HFFc6 (cell line): ENCODE results near the gene NUBPL. TPM values are rescaled to one million over a fixed set of nuclear protein-coding genes. Genes with fewer than 3 reads are reported as not detected.

Experiments
- DNase-seq: peaks from one replicate; pipeline ENCODE4 v3.0.0-alpha.2; 2018
- H3K27ac Mint-ChIP-seq: 2 replicates; pipeline ENCODE4 v1.8.0; 2020; ENCODE audit warnings: mild to moderate bottlenecking, mixed read lengths
- H3K27me3 Mint-ChIP-seq: 2 replicates; pipeline ENCODE4 v1.8.0; 2021; ENCODE audit warnings: mild to moderate bottlenecking, moderate library complexity, mixed read lengths; ENCODE audit not compliant: insufficient read depth
- H3K36me3 Mint-ChIP-seq: 2 replicates; pipeline ENCODE4 v1.8.0; 2021; ENCODE audit warnings: low read depth, mixed read lengths
- H3K4me1 Mint-ChIP-seq: 2 replicates; pipeline ENCODE4 v1.8.0; 2020; ENCODE audit warnings: low read depth, mixed read lengths
- H3K4me3 Mint-ChIP-seq: 2 replicates; pipeline ENCODE4 v1.8.0; 2020; ENCODE audit warnings: mild to moderate bottlenecking, moderate library complexity, mixed read lengths
- H3K9me3 Mint-ChIP-seq: 2 replicates; pipeline ENCODE4 v1.8.0; 2020; ENCODE audit warnings: mild to moderate bottlenecking, mixed read lengths
- CTCF ChIP-seq: fragments of 200-600 bp; sonication (generic); IDR thresholded peaks from 2 replicates; pipeline ENCODE4 v1.5.0; 2021; ENCODE audit warnings: antibody characterized with exemption, mild to moderate bottlenecking
- total RNA-seq, 6 experiments: library from RNA; stranded (reverse); fragmentation: NEBNext Ultra II Directional; extraction: Animal tissue kit (Norgen Biotek cat#: 25700); gene quantifications; 2 replicates in 1 of 6; 3 replicates in 5 of 6; pipeline ENCODE4 v1.2.3, GENCODE V29; 2021

Gene NUBPL
- total RNA-seq, 6 experiments from 2014 or later = 8.2 to 10.7 (median 9.7) TPM

GRCh38 chr14:31549817-31550216, 11.4 kb upstream of the NUBPL start:
- DNase-seq = no peak
- H3K4me1 Mint-ChIP-seq = no peaks in the 10 kb centered on the region
- no peak for TF ChIP-seq CTCF
- H3K36me3 Mint-ChIP-seq = no peaks in the 10 kb centered on the region
- no peaks in the 10 kb centered on the region for H3K9me3 Mint-ChIP-seq
- H3K4me3 Mint-ChIP-seq = no peak overlapping the region
- H3K27ac Mint-ChIP-seq = no peak overlapping the region
- H3K27me3 Mint-ChIP-seq = peaks cover 17% of the 10 kb centered on the region

- no peak for TF ChIP-seq CTCF
- Mint-ChIP-seq H3K9me3 (no peaks in the 10 kb centered on the region), H3K4me1 (no peaks in the 10 kb centered on the region), H3K36me3 (no peaks in the 10 kb centered on the region), H3K4me3 (no peak overlapping the region), H3K27me3 (peaks cover 18% of the 10 kb centered on the region), H3K27ac (no peak overlapping the region)
- no peak for DNase-seq
Measured at GRCh38 chr14:31550589-31550988, 10.6 kb upstream of the NUBPL start.

- H3K4me1 Mint-ChIP-seq = peaks cover 11% of the 10 kb centered on the region
- peaks cover 11% of the 10 kb centered on the region; the same call in 1 of the 2 replicates for H3K27me3 Mint-ChIP-seq
- no peak for TF ChIP-seq CTCF
- no peak for DNase-seq
- H3K9me3 Mint-ChIP-seq = no peaks in the 10 kb centered on the region
- H3K4me3 Mint-ChIP-seq = no peak overlapping the region
- no peaks in the 10 kb centered on the region for H3K36me3 Mint-ChIP-seq
- no peak overlapping the region for H3K27ac Mint-ChIP-seq
Measured at GRCh38 chr14:31556191-31556590, 5.0 kb upstream of the NUBPL start.

GRCh38 chr14:31559939-31560338, 1.3 kb upstream of the NUBPL start:
- Mint-ChIP-seq H3K36me3 (no peaks in the 10 kb centered on the region), H3K27ac (no peak overlapping the region), H3K4me1 (peaks cover 31% of the 10 kb centered on the region), H3K9me3 (no peaks in the 10 kb centered on the region), H3K27me3 (0 out of 2 replicates have a peak, but pooled peaks cover 6% of the 10 kb centered on the region), H3K4me3 (no peak overlapping the region)
- DNase-seq = no peak
- TF ChIP-seq CTCF = no peak

GRCh38 chr14:31560759-31561154, 447 bp upstream of the NUBPL start:
- DNase-seq = no peak
- H3K27ac Mint-ChIP-seq = peak overlapping the region; percentile 96
- H3K9me3 Mint-ChIP-seq = no peaks in the 10 kb centered on the region
- TF ChIP-seq CTCF = no peak
- H3K36me3 Mint-ChIP-seq = no peaks in the 10 kb centered on the region
- peaks cover 31% of the 10 kb centered on the region for H3K4me1 Mint-ChIP-seq
- H3K4me3 Mint-ChIP-seq = peak overlapping the region; percentile 96
- H3K27me3 Mint-ChIP-seq = 0 out of 2 replicates have a peak, but pooled peaks cover 3% of the 10 kb centered on the region

- Mint-ChIP-seq H3K36me3 (0 out of 2 replicates have a peak, but pooled peaks cover 4% of the 10 kb centered on the region), H3K4me1 (peaks cover 45% of the 10 kb centered on the region), H3K27me3 (0 out of 2 replicates have a peak, but pooled peaks cover 3% of the 10 kb centered on the region), H3K4me3 (no peak overlapping the region), H3K27ac (no peak overlapping the region), H3K9me3 (no peaks in the 10 kb centered on the region)
- no peak for DNase-seq
- no peak for TF ChIP-seq CTCF
Measured at GRCh38 chr14:31564194-31564593, 3.0 kb downstream of the NUBPL start.
